PFSK-1 (cell line): ENCODE results near the gene BCKDK.

Source experiments
- FOXP2 ChIP-seq: optimal IDR thresholded peaks from 2 replicates; pipeline ENCODE3; 2011; ENCODE audit warnings: borderline replicate concordance, control low read depth, inconsistent platforms; ENCODE audit not compliant: insufficient read depth; ENCODE audit errors: extremely low read length, extremely low read depth
- POLR2AphosphoS5 ChIP-seq: IDR thresholded peaks from 2 replicates; pipeline ENCODE4 v1.6.1; 2012; ENCODE audit warnings: low read depth, mild to moderate bottlenecking, control low read depth, low read length, moderate library complexity
- REST ChIP-seq, 2 experiments: IDR thresholded peaks; 2 replicates each; pipeline versions ENCODE4 v1.6.1 to v1.8.0; 2011 to 2012; ENCODE audit warnings: low read depth in 2 of 2, low read length in 2 of 2, control low read depth in 1 of 2, inconsistent platforms in 1 of 2, mild to moderate bottlenecking in 1 of 2, moderate library complexity in 1 of 2; ENCODE audit not compliant: insufficient read depth in 1 of 2
- SIN3A ChIP-seq: IDR thresholded peaks from 2 replicates; pipeline ENCODE4 v1.6.1; 2012; ENCODE audit warnings: mild to moderate bottlenecking, low read length, moderate library complexity, borderline replicate concordance; ENCODE audit not compliant: insufficient read depth
- TAF1 ChIP-seq: IDR thresholded peaks from 2 replicates; pipeline ENCODE4 v1.6.1; 2012; ENCODE audit warnings: low read length, control low read depth, borderline replicate concordance; ENCODE audit not compliant: insufficient read depth

The BCKDK gene

GRCh38 chr16:31133046-31133501, 24.9 kb downstream of the BCKDK start:
- TF ChIP-seq SIN3A (no peak), FOXP2 (no peak), TAF1 (no peak), REST (IDR thresholded peaks at IDR 0.05; ENCODE audit: insufficient read depth in 1 of 2, low read depth in 2 of 2, low read length in 2 of 2) (no peak), POLR2AphosphoS5 (no peak)

GRCh38 chr16:31134091-31134571, 25.9 kb downstream of the BCKDK start:
- TF ChIP-seq SIN3A (no peak), REST (IDR thresholded peaks at IDR 0.05; ENCODE audit: insufficient read depth in 1 of 2, low read depth in 2 of 2, low read length in 2 of 2) (no peak), FOXP2 (no peak)

GRCh38 chr16:31134625-31135534, 26.7 kb downstream of the BCKDK start:
- TF ChIP-seq SIN3A (no peak), TAF1 (no peak), FOXP2 (no peak), REST (IDR thresholded peaks at IDR 0.05; ENCODE audit: insufficient read depth in 1 of 2, low read depth in 2 of 2, low read length in 2 of 2) (no peak), POLR2AphosphoS5 (no peak)

GRCh38 chr16:31135535-31136286, 27.5 kb downstream of the BCKDK start, which contains the start of gene PRSS8:
TSS of gene PRSS8 (minus strand) at chr16:31135727. CDS start at chr16:31135498, 229 bp downstream.
- no peak for TF ChIP-seq TAF1
- no peak for TF ChIP-seq FOXP2
- TF ChIP-seq REST (IDR thresholded peaks at IDR 0.05; ENCODE audit: insufficient read depth in 1 of 2, low read depth in 2 of 2, low read length in 2 of 2): no peak
- TF ChIP-seq POLR2AphosphoS5: no peak
- no peak for TF ChIP-seq SIN3A
